Measurements from ENCODE around the gene OSTF1. TPM values are rescaled to one million over a fixed set of nuclear protein-coding genes. Genes with fewer than 3 reads are reported as not detected.

OSTF1 gene
- total and polyA plus RNA-seq, 2 experiments from 2014 or later, result 15.6 to 24.0 TPM

GRCh38 chr9:75102177-75102790 is 14.0 kb downstream of the OSTF1 start:
- Histone ChIP-seq H3K27me3 (ENCODE audit: insufficient read depth) (no peaks in the 10 kb centered on the region), H3K4me3 (no peak overlapping the region), H3K27ac (ENCODE audit: low read depth) (no peak overlapping the region), H3K79me2 (replicated peaks; ENCODE audit: insufficient read depth) (peaks cover 4% of the 10 kb centered on the region), H3K4me1 (ENCODE audit: insufficient read depth) (no peaks in the 10 kb centered on the region), H3K36me3 (ENCODE audit: insufficient read depth) (no peaks in the 10 kb centered on the region), H3F3A (replicated peaks; ENCODE audit: low read depth) (no peaks in the 10 kb centered on the region), H2AFZ (no peak overlapping the region), H3K9me2 (ENCODE audit: insufficient read depth) (no peaks in the 10 kb centered on the region), H4K20me1 (replicated peaks; ENCODE audit: insufficient read depth) (0 out of 2 replicates have a peak, but pooled peaks cover 3% of the 10 kb centered on the region), H3K4me2 (no peak overlapping the region)
- H3K36me3 Mint-ChIP-seq (ENCODE audit: low read depth), result no peaks in the 10 kb centered on the region
- DNase-seq (ENCODE audit: low spot score), result no peak
- H3K9me3 Mint-ChIP-seq, result no peaks in the 10 kb centered on the region
- peaks cover 4% of the 10 kb centered on the region; the same call in 1 of the 3 replicates for H3K4me1 Mint-ChIP-seq
- TF ChIP-seq ZNF462 (CRISPR knock-in tag; IDR thresholded peaks at IDR 0.05), result no peak
- no peak for TF ChIP-seq NANOG (IDR thresholded peaks at IDR 0.05; ENCODE audit: borderline replicate concordance)
- TF ChIP-seq JUNB (IDR thresholded peaks at IDR 0.05; ENCODE audit: unreplicated experiment), result no peak
- TF ChIP-seq CREB1 (CRISPR knock-in tag; IDR thresholded peaks at IDR 0.05; ENCODE audit: low read depth), result no peak
- no peak for TF ChIP-seq STAT1 (IDR thresholded peaks at IDR 0.05; ENCODE audit: unreplicated experiment)
- no peak for TF ChIP-seq ZNF331 (CRISPR knock-in tag; IDR thresholded peaks at IDR 0.05; ENCODE audit: low read depth)
- TF ChIP-seq, protein P1, sequence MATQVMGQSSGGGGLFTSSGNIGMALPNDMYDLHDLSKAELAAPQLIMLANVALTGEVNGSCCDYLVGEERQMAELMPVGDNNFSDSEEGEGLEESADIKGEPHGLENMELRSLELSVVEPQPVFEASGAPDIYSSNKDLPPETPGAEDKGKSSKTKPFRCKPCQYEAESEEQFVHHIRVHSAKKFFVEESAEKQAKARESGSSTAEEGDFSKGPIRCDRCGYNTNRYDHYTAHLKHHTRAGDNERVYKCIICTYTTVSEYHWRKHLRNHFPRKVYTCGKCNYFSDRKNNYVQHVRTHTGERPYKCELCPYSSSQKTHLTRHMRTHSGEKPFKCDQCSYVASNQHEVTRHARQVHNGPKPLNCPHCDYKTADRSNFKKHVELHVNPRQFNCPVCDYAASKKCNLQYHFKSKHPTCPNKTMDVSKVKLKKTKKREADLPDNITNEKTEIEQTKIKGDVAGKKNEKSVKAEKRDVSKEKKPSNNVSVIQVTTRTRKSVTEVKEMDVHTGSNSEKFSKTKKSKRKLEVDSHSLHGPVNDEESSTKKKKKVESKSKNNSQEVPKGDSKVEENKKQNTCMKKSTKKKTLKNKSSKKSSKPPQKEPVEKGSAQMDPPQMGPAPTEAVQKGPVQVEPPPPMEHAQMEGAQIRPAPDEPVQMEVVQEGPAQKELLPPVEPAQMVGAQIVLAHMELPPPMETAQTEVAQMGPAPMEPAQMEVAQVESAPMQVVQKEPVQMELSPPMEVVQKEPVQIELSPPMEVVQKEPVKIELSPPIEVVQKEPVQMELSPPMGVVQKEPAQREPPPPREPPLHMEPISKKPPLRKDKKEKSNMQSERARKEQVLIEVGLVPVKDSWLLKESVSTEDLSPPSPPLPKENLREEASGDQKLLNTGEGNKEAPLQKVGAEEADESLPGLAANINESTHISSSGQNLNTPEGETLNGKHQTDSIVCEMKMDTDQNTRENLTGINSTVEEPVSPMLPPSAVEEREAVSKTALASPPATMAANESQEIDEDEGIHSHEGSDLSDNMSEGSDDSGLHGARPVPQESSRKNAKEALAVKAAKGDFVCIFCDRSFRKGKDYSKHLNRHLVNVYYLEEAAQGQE (IDR thresholded peaks at IDR 0.05; ENCODE audit: unreplicated experiment), result no peak
- no peak for TF ChIP-seq CTCF (conservative IDR thresholded peaks at IDR 0.05; ENCODE audit: low read depth in 2 of 2)
- TF ChIP-seq EZH2phosphoT487 (IDR thresholded peaks at IDR 0.05; ENCODE audit: unreplicated experiment), result no peak
- TF ChIP-seq ZNF114 (CRISPR knock-in tag; IDR thresholded peaks at IDR 0.05), result no peak
- TF ChIP-seq ETS1 (IDR thresholded peaks at IDR 0.05), result no peak
- no peak for TF ChIP-seq EZH2 (IDR thresholded peaks at IDR 0.05; ENCODE audit: low read depth, unreplicated experiment)
- TF ChIP-seq POLR2AphosphoS5 (IDR thresholded peaks at IDR 0.05; ENCODE audit: low read depth), result no peak
- no peak for ATAC-seq
- H3K27ac Mint-ChIP-seq, result no peak overlapping the region
- no peak overlapping the region for H3K4me3 Mint-ChIP-seq
- peaks cover 5% of the 10 kb centered on the region for H3K27me3 Mint-ChIP-seq (ENCODE audit: insufficient read depth, low read depth, poor library complexity)
